Effector CD8-positive, alpha-beta T cell (primary cell): ENCODE data around the gene LARP4.
"Not testable (repeated sequence)": the region's sequence is repeated elsewhere in the genome, so short reads cannot be mapped to it uniquely, and the experiment has no call there.

ENCODE experiments used
- DNase-seq: peaks from one replicate; lab custom pipeline; 2025; lab: John Stamatoyannopoulos, UW

LARP4 gene

GRCh38 chr12:50401500-50402081, 906 bp downstream of the LARP4 start:
- no peak for DNase-seq

- no peak for DNase-seq
These were observed 1.7 kb downstream of the LARP4 start for GRCh38 chr12:50402264-50403000.

GRCh38 chr12:50403001-50403440, 2.3 kb downstream of the LARP4 start:
- DNase-seq: no peak

- DNase-seq: no peak
These were observed 3.6 kb downstream of the LARP4 start for GRCh38 chr12:50404307-50404706.

GRCh38 chr12:50411051-50411660, 10.5 kb downstream of the LARP4 start:
- no peak for DNase-seq

- no peak for DNase-seq
These were observed 15.3 kb downstream of the LARP4 start for GRCh38 chr12:50415899-50416479.

GRCh38 chr12:50419112-50419909, 18.6 kb downstream of the LARP4 start:
- DNase-seq: no peak

GRCh38 chr12:50422855-50423254, 22.2 kb downstream of the LARP4 start:
- DNase-seq: not testable (repeated sequence)

- not testable (repeated sequence) for DNase-seq
These were observed 22.7 kb downstream of the LARP4 start for GRCh38 chr12:50423342-50423741.

- no peak for DNase-seq
These were observed 25.0 kb downstream of the LARP4 start for GRCh38 chr12:50425589-50426258.

- not testable (repeated sequence) for DNase-seq
These were observed 31.0 kb downstream of the LARP4 start for GRCh38 chr12:50431656-50432055.

- DNase-seq: no peak
These were observed 39.6 kb downstream of the LARP4 start for GRCh38 chr12:50440288-50440687.

GRCh38 chr12:50441763-50442162, 41.1 kb downstream of the LARP4 start:
- DNase-seq: no peak

GRCh38 chr12:50442178-50442908, 41.7 kb downstream of the LARP4 start:
- DNase-seq: no peak

GRCh38 chr12:50449671-50450070, 49.0 kb downstream of the LARP4 start:
- not testable (repeated sequence) for DNase-seq

- no peak for DNase-seq
These were observed 52.1 kb downstream of the LARP4 start for GRCh38 chr12:50452795-50453194.

GRCh38 chr12:50453872-50454271, 53.2 kb downstream of the LARP4 start:
- DNase-seq: no peak

- DNase-seq: no peak
These were observed 57.9 kb downstream of the LARP4 start for GRCh38 chr12:50458606-50459005.

GRCh38 chr12:50467439-50467838, 66.8 kb downstream of the LARP4 start:
- no peak for DNase-seq

GRCh38 chr12:50477241-50477832, 76.7 kb downstream of the LARP4 start:
- no peak for DNase-seq
